Measurements from ENCODE around the gene LSM7. TPM values are rescaled to one million over a fixed set of nuclear protein-coding genes. Genes with fewer than 3 reads are reported as not detected.

The LSM7 gene
- total and polyA plus RNA-seq, 2 of the 13 experiments (the other 11 are each of a cell fraction or from before 2014, with no cell fraction given), result 140 to 205 TPM

DNA sequence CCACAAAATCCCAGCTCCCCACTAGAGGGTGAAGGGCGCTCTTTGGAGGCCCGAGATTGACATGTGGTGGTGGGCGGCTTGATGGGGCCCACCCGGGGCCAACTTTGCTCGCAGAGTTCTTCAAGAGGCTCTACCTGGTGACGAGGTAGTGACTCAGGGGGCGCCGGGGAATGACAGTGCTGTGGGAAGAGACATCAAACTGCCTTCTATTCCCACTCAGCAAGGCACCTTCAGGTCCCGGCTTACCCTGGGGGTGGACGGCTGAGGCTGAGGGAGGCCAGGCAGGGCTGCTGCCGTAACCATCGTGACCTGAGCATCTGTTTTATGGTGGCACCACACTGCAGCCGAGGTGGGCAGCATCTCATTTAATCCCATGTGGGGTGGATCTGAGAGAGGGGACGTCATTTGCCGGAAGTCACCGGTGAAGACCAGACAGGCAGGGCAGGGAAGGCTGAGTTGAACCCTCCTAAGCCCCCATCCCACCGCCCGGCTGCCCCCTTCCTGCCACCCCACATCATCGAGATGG lies 22.0 kb downstream of the LSM7 start (continued):
- TF ChIP-seq, protein P1, sequence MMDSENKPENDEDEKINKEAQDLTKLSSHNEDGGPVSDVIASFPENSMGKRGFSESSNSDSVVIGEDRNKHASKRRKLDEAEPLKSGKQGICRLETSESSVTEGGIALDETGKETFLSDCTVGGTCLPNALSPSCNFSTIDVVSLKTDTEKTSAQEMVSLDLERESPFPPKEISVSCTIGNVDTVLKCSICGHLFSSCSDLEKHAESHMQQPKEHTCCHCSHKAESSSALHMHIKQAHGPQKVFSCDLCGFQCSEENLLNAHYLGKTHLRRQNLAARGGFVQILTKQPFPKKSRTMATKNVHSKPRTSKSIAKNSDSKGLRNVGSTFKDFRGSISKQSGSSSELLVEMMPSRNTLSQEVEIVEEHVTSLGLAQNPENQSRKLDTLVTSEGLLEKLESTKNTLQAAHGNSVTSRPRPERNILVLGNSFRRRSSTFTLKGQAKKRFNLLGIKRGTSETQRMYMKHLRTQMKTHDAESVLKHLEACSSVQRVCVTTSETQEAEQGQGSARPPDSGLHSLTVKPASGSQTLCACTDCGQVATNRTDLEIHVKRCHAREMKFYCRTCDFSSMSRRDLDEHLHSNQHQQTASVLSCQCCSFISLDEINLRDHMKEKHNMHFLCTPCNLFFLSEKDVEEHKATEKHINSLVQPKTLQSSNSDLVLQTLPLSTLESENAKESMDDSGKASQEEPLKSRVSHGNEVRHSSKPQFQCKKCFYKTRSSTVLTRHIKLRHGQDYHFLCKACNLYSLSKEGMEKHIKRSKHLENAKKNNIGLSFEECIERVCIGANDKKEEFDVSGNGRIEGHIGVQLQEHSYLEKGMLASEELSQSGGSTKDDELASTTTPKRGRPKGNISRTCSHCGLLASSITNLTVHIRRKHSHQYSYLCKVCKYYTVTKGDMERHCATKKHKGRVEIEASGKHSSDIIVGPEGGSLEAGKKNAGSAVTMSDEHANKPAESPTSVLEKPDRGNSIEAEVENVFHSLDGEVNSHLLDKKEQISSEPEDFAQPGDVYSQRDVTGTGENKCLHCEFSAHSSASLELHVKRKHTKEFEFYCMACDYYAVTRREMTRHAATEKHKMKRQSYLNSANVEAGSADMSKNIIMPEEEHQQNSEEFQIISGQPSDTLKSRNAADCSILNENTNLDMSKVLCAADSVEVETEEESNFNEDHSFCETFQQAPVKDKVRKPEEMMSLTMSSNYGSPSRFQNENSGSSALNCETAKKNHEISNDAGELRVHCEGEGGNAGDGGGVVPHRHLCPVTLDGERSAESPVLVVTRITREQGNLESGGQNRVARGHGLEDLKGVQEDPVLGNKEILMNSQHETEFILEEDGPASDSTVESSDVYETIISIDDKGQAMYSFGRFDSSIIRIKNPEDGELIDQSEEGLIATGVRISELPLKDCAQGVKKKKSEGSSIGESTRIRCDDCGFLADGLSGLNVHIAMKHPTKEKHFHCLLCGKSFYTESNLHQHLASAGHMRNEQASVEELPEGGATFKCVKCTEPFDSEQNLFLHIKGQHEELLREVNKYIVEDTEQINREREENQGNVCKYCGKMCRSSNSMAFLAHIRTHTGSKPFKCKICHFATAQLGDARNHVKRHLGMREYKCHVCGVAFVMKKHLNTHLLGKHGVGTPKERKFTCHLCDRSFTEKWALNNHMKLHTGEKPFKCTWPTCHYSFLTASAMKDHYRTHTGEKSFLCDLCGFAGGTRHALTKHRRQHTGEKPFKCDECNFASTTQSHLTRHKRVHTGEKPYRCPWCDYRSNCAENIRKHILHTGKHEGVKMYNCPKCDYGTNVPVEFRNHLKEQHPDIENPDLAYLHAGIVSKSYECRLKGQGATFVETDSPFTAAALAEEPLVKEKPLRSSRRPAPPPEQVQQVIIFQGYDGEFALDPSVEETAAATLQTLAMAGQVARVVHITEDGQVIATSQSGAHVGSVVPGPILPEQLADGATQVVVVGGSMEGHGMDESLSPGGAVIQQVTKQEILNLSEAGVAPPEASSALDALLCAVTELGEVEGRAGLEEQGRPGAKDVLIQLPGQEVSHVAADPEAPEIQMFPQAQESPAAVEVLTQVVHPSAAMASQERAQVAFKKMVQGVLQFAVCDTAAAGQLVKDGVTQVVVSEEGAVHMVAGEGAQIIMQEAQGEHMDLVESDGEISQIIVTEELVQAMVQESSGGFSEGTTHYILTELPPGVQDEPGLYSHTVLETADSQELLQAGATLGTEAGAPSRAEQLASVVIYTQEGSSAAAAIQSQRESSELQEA (CRISPR knock-in tag; IDR thresholded peaks at IDR 0.05; ENCODE audit: not compliant biosample characterization), result no peak
- no peak for TF ChIP-seq KLF12 (CRISPR knock-in tag; IDR thresholded peaks at IDR 0.05; ENCODE audit: borderline replicate concordance)

Data from HepG2 (cell line).